ENCODE measurements around the gene GTF2A2.
"Not testable (repeated sequence)": the region's sequence is repeated elsewhere in the genome, so short reads cannot be mapped to it uniquely, and the experiment has no call there.

GTF2A2 gene

DNA sequence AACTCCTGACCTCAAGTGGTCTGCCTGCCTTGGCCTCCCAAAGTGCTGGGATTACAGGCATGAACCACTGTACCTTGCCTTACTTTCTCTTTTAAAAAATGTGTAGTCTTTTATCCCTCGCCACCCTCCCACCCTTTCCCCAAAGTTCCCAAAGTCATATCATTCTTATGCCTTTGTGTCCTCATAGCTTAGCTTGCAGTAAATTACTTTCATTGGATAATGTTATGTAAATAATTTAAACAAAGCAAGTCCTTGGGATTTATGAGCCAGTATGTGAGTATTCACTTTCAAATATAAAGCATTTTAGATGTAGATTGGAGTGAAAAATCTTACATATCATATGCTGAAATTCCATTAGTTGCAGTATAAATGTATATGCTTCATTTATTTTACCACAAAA, 11.0 kb downstream of the GTF2A2 start:
- no peak overlapping the region for H3K4me3 Mint-ChIP-seq
- ATAC-seq (ENCODE audit: low read depth) (no peak), DNase-seq (ENCODE audit: low spot score in 2 of 2) (no peak)
- peaks cover 6% of the 10 kb centered on the region for H3K4me1 Mint-ChIP-seq
- no peak overlapping the region for H3K27ac Mint-ChIP-seq
- no peaks in the 10 kb centered on the region for H3K9me3 Mint-ChIP-seq
- H3K27me3 Mint-ChIP-seq, result no peaks in the 10 kb centered on the region
- peaks cover 22% of the 10 kb centered on the region for H3K36me3 Mint-ChIP-seq

- H3K27ac Mint-ChIP-seq; H3K9me3 Mint-ChIP-seq; H3K27me3 Mint-ChIP-seq; DNase-seq (ENCODE audit: low spot score in 2 of 2); H3K4me1 Mint-ChIP-seq; ATAC-seq (ENCODE audit: low read depth); H3K4me3 Mint-ChIP-seq: not testable (repeated sequence)
- H3K36me3 Mint-ChIP-seq, result peaks cover 23% of the 10 kb centered on the region
Measured at GRCh38 chr15:59645812-59646211, 11.5 kb downstream of the GTF2A2 start.

DNA sequence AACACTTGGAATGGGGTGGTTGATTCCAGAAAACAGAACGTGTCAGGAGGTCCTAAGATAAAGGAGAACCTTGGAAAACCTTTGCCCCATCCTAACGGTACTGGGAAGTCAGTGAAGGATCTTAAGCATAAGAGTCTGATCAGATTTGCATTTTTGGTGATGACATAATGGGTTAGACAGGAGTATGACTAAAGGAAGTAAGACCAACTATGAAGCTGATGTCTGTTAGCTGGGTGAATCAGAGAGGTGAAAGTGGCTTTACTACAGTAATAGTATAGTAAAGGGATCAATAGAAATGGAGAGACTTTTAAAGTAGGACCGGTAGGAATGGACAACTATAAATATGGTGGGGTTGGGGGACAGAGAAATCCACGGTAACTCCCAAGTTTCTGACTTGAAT, 12.6 kb downstream of the GTF2A2 start:
- H3K4me3 Mint-ChIP-seq, result no peak overlapping the region
- peak overlapping the region; percentile 62 for H3K27ac Mint-ChIP-seq
- DNase-seq (ENCODE audit: low spot score in 2 of 2), result no peak
- no peak for ATAC-seq (ENCODE audit: low read depth)
- H3K4me1 Mint-ChIP-seq, result peaks cover 6% of the 10 kb centered on the region
- H3K9me3 Mint-ChIP-seq, result no peaks in the 10 kb centered on the region
- H3K36me3 Mint-ChIP-seq, result peaks cover 24% of the 10 kb centered on the region
- H3K27me3 Mint-ChIP-seq, result no peaks in the 10 kb centered on the region

DNA sequence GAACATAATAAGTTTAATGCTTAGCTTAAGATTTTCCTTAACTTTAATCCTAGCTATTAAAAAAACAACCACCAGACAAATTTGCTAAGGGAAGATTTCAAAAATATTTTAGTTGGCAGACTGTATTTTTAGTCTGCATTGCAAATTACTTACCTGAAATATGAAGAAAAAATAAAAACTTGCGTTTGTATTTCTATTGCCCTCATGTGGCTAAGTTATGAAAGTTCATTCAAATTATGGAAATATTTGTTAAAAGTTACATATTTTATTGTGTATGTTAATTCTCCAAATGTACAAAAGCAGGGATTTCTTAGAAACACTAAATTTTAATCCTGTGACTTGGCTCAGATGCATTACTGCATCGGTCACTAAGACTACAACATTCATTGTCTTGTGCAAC, 15.0 kb downstream of the GTF2A2 start:
- Mint-ChIP-seq H3K27ac (no peak overlapping the region), H3K4me1 (peaks cover 6% of the 10 kb centered on the region), H3K36me3 (peaks cover 30% of the 10 kb centered on the region), H3K27me3 (no peaks in the 10 kb centered on the region), H3K4me3 (no peak overlapping the region), H3K9me3 (no peaks in the 10 kb centered on the region)
- DNase-seq (ENCODE audit: low spot score in 2 of 2) (no peak), ATAC-seq (ENCODE audit: low read depth) (no peak)

GRCh38 chr15:59637507-59637906, 19.8 kb downstream of the GTF2A2 start:
- ATAC-seq (ENCODE audit: low read depth), result not testable (repeated sequence)

GRCh38 chr15:59636184-59636583, 21.1 kb downstream of the GTF2A2 start:
- no peak for ATAC-seq (ENCODE audit: low read depth)
- DNase-seq (ENCODE audit: low spot score in 2 of 2), result no peak
- H3K27ac Mint-ChIP-seq, result no peak overlapping the region
- H3K4me3 Mint-ChIP-seq, result no peak overlapping the region
- H3K9me3 Mint-ChIP-seq, result no peaks in the 10 kb centered on the region
- H3K27me3 Mint-ChIP-seq, result no peaks in the 10 kb centered on the region
- peaks cover 22% of the 10 kb centered on the region for H3K36me3 Mint-ChIP-seq
- H3K4me1 Mint-ChIP-seq, result no peaks in the 10 kb centered on the region

More at GRCh38 chr15:59637507-59637906, 19.8 kb downstream of the GTF2A2 start:
- not testable (repeated sequence) for H3K4me3 Mint-ChIP-seq; H3K4me1 Mint-ChIP-seq; H3K9me3 Mint-ChIP-seq; DNase-seq (ENCODE audit: low spot score in 2 of 2); H3K27me3 Mint-ChIP-seq
- Mint-ChIP-seq H3K36me3 (peaks cover 24% of the 10 kb centered on the region), H3K27ac (peak overlapping the region; percentile 31)

GRCh38 chr15:59632714-59633113, 24.6 kb downstream of the GTF2A2 start:
- Mint-ChIP-seq H3K36me3 (peaks cover 7% of the 10 kb centered on the region), H3K4me3 (no peak overlapping the region), H3K9me3 (no peaks in the 10 kb centered on the region), H3K27me3 (no peaks in the 10 kb centered on the region), H3K27ac (no peak overlapping the region), H3K4me1 (no peaks in the 10 kb centered on the region)
- DNase-seq (ENCODE audit: low spot score in 2 of 2) (no peak), ATAC-seq (ENCODE audit: low read depth) (no peak)

DNA sequence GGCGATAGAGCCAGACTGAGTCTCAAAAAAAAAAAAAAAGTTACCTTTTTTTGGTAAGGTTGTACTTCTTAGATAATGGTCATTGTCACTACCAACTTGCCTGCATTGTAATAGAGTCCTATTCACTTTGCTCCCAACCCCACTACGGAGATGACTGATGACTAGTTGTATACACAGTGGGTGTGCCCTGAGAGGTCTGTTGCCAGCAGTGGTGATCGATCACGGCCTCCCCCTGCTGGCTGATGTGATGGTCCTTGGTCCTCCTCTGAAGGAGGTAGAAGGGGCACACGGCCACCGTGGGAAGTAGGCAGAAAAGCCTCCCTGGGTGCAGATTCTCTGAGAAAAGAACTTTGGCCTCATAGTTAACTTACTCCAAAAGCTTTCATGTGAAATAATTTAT, 35.0 kb downstream of the GTF2A2 start:
- no peaks in the 10 kb centered on the region for H3K9me3 Mint-ChIP-seq
- ATAC-seq (ENCODE audit: low read depth), result peak; percentile 89
- H3K27ac Mint-ChIP-seq, result no peak overlapping the region
- no peaks in the 10 kb centered on the region for H3K27me3 Mint-ChIP-seq
- no peak overlapping the region for H3K4me3 Mint-ChIP-seq
- peaks cover 2% of the 10 kb centered on the region for H3K4me1 Mint-ChIP-seq
- H3K36me3 Mint-ChIP-seq, result no peaks in the 10 kb centered on the region
- peak; percentile 23 to 39 for DNase-seq (ENCODE audit: low spot score in 2 of 2)

DNA sequence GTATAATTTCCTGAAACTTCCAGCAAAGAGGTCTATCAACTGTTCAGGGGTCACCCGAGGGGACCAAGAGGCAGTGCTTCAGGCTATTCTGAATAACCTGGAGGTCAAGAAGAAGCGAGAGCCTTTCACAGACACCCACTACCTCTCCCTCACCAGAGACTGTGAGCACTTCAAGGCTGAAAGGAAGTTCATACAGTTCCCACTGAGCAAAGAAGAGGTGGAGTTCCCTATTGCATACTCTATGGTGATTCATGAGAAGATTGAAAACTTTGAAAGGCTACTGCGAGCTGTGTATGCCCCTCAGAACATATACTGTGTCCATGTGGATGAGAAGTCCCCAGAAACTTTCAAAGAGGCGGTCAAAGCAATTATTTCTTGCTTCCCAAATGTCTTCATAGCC, 38.9 kb downstream of the GTF2A2 start:
- H3K9me3 Mint-ChIP-seq, result peaks cover 3% of the 10 kb centered on the region
- H3K27ac Mint-ChIP-seq, result no peak overlapping the region
- DNase-seq (ENCODE audit: low spot score in 2 of 2), result no peak
- no peak for ATAC-seq (ENCODE audit: low read depth)
- no peaks in the 10 kb centered on the region for H3K27me3 Mint-ChIP-seq
- no peaks in the 10 kb centered on the region for H3K36me3 Mint-ChIP-seq
- H3K4me3 Mint-ChIP-seq, result no peak overlapping the region
- H3K4me1 Mint-ChIP-seq, result peaks cover 7% of the 10 kb centered on the region

DNA sequence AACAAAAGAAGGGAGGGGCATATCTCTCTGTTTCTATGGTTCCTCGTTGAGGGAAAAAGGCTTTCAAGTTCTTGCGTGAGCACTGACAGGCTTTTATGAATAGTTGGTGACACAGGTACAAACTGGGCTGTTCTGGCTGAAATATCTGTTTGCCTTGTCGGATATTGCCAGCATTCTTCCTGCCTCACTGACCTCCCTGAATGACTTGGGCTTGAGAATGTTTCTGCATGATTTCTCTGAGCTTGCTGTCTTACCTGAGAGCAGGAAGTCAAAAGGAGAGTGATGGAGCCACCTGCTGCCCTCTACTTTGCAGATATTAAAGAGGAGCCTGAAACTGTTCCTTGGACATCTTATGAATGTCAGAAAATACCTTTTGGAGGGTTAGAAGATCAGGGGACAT, 40.9 kb downstream of the GTF2A2 start:
- Mint-ChIP-seq H3K9me3 (peaks cover 3% of the 10 kb centered on the region), H3K27ac (no peak overlapping the region), H3K27me3 (no peaks in the 10 kb centered on the region), H3K4me1 (peaks cover 8% of the 10 kb centered on the region), H3K36me3 (no peaks in the 10 kb centered on the region), H3K4me3 (no peak overlapping the region)
- ATAC-seq (ENCODE audit: low read depth) (no peak), DNase-seq (ENCODE audit: low spot score in 2 of 2) (no peak)

DNA sequence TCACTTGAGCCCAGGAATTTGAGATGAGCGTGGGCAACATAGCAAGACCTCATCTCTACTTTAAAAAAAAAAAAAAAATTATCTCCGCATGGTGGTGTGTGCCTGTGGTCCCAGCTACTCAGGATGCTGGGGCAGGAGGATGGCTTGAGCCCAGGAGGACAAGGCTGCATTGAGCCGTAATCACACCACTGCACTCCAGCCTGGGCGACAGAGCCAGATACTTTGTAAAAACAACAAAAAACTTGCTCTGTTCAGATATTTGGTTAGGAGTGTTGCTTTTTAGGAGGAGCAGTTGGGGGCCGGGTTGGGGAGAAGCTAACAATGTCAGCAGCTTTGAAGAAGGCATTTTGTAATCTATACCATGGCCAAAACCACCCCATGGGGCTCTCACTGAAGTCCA, 41.7 kb downstream of the GTF2A2 start:
- no peak for ATAC-seq (ENCODE audit: low read depth)
- Mint-ChIP-seq H3K9me3 (peaks cover 5% of the 10 kb centered on the region), H3K27me3 (peaks cover 2% of the 10 kb centered on the region), H3K36me3 (peaks cover 3% of the 10 kb centered on the region), H3K27ac (no peak overlapping the region), H3K4me3 (peak overlapping the region; percentile 56), H3K4me1 (peaks cover 12% of the 10 kb centered on the region)
- no peak for DNase-seq (ENCODE audit: low spot score in 2 of 2)

DNA sequence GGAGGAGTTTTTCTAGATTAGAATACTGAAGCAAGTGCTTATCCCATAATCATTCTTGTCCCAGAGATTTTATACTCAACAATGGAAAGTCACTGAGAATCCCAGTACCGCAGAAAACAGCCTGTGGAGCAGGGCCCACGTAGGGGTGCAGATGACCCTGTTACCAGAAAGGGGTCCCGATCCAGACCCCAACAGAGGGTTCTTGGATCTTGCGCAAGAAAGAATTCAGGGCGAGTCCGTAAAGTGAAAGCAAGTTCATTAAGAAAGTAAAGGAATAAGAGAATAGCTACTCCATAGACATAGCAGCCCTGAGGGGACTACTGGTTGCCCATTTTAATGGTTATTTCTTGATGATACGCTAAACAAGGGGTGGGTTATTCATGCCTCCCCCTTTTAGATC, 43.2 kb downstream of the GTF2A2 start:
- no peak for ATAC-seq (ENCODE audit: low read depth)
- no peak for DNase-seq (ENCODE audit: low spot score in 2 of 2)
- no peak overlapping the region for H3K4me3 Mint-ChIP-seq
- H3K4me1 Mint-ChIP-seq, result peaks cover 12% of the 10 kb centered on the region
- peaks cover 5% of the 10 kb centered on the region for H3K9me3 Mint-ChIP-seq
- H3K27me3 Mint-ChIP-seq, result peaks cover 2% of the 10 kb centered on the region
- peaks cover 3% of the 10 kb centered on the region for H3K36me3 Mint-ChIP-seq
- no peak overlapping the region for H3K27ac Mint-ChIP-seq

DNA sequence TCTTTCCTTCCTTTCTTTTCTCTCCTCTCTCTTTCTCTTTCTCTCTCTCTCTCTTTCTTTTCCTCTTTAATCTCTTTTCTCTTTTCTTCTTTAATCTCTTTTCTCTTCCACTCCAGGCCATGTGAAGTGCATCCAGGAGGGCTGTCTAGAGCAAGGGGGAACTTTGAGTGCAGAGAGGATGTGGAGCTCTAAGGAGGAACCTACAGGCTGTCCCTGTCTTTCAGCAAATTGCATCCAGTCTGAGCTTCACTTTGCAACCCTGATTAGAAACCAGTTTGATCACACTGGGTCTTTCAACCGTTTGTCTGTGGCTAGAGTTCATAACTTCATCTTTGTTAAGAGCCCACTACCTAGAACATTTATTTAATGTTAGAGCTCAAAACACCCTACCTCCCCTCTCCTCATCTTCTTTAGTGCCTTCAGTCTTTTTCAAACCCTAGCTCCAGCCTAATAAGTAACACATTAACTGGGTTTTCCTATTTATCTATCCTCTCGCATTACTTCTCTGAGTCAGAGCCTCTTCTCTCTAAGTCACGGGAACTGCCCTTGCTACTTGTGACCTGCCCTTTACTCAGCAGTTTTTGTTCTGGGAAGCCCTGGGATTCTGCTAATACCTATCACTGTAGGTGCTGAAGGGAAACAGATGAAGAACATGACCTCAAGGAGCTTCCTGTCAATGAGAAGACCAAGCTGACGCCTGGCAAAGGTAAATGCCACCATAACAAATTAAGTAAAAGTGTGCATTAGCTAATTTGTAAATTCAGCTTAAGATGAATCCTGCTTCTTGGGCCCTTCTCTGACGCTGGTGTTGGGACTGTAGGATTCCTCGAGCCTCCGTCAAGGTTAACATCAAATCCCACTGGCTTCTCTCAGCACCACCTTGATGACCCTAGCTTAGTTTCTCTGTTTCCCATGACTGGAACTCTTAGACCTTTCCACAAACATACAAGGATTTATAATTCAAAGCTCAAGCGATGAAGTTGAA, 45.7 kb downstream of the GTF2A2 start, which contains the start of gene GCNT3:
Gene GCNT3, plus strand, starts transcription at position 508 of the 985 bp plus-strand sequence. CDS start 6,456 bp downstream, outside the sequence.
- DNase-seq (ENCODE audit: low spot score in 2 of 2) (no peak), ATAC-seq (ENCODE audit: low read depth) (no peak)
- H3K36me3 Mint-ChIP-seq, result peaks cover 3% of the 10 kb centered on the region
- H3K4me3 Mint-ChIP-seq, result no peak within 1 kb of the TSS
- peaks cover 2% of the 10 kb centered on the region for H3K27me3 Mint-ChIP-seq
- H3K9me3 Mint-ChIP-seq, result peaks cover 5% of the 10 kb centered on the region
- H3K4me1 Mint-ChIP-seq, result peaks cover 12% of the 10 kb centered on the region
- H3K27ac Mint-ChIP-seq, result peak within 1 kb of the TSS; percentile 49

- Mint-ChIP-seq H3K27me3 (peaks cover 4% of the 10 kb centered on the region), H3K9me3 (peaks cover 4% of the 10 kb centered on the region), H3K27ac (no peak overlapping the region), H3K4me3 (no peak overlapping the region), H3K36me3 (peaks cover 3% of the 10 kb centered on the region), H3K4me1 (peaks cover 11% of the 10 kb centered on the region)
- ATAC-seq (ENCODE audit: low read depth), result no peak
- no peak for DNase-seq (ENCODE audit: low spot score in 2 of 2)
Measured at GRCh38 chr15:59609730-59610712, 47.3 kb downstream of the GTF2A2 start.

All from memory B cell (primary cell).